SK-N-SH (cell line): Measurements from ENCODE around the gene RBM15B. TPM values are rescaled to one million over a fixed set of nuclear protein-coding genes. Genes with fewer than 3 reads are reported as not detected.

Source experiments
- CTCF ChIA-PET: fragments of 300-600, 350-600 bp; formaldehyde crosslinking; extraction: SDS; loops from one replicate; lab custom pipeline; 2021; lab: Yijun Ruan, JAX
- POLR2A ChIA-PET: fragments of 350-600 bp; sonication (Branson Sonifier 250); formaldehyde crosslinking; extraction: SDS; loops from one replicate; lab custom pipeline; 2020; ENCODE audit warnings: antibody characterized with exemption, inconsistent platforms; lab: Yijun Ruan, JAX
- DNase-seq: peaks from one replicate; pipeline ENCODE4 v3.0.0; 2012
- H2AFZ ChIP-seq: fragments of 200-600 bp; sonication (generic); 2 replicates; pipeline ENCODE4 v1.8.1; 2016; ENCODE audit warnings: antibody characterized with exemption, mild to moderate bottlenecking, low read depth
- H3F3A ChIP-seq: fragments of 200-600 bp; sonication (generic); replicated peaks from 2 replicates; pipeline ENCODE3; 2016; ENCODE audit warnings: antibody characterized with exemption, mild to moderate bottlenecking; ENCODE audit not compliant: insufficient read depth
- H3K27ac ChIP-seq, 2 experiments: fragments of 200-500 bp in 1 of 2; fragments of 200-600 bp in 1 of 2; sonication (Bioruptor generic) in 1 of 2; sonication (generic), shearing (Covaris generic) in 1 of 2; 2 replicates each; pipeline versions ENCODE4 v1.5.1 to v1.6.1; 2014 to 2016; ENCODE audit warnings: low read depth in 2 of 2, inconsistent platforms in 1 of 2, low read length in 1 of 2, mild to moderate bottlenecking in 1 of 2, mixed read lengths in 1 of 2
- H3K27me3 ChIP-seq: fragments of 200-600 bp; sonication (generic), shearing (Covaris generic); 2 replicates; pipeline ENCODE4 v1.6.1; 2016; ENCODE audit warnings: mixed run types; ENCODE audit not compliant: insufficient read depth
- H3K36me3 ChIP-seq, 2 experiments: fragments of 200-500 bp in 1 of 2; fragments of 200-600 bp in 1 of 2; sonication (Bioruptor generic) in 1 of 2; sonication (generic) in 1 of 2; replicated peaks in 1 of 2; 2 replicates each; pipeline versions ENCODE3 to v1.5.1; 2014 to 2016; ENCODE audit warnings: low read length in 1 of 2, mild to moderate bottlenecking in 1 of 2; ENCODE audit not compliant: insufficient read depth in 2 of 2, control insufficient read depth in 1 of 2
- H3K4me1 ChIP-seq, 2 experiments: fragments of 200-500 bp in 1 of 2; fragments of 200-600 bp in 1 of 2; sonication (Bioruptor generic) in 1 of 2; sonication (generic), shearing (Covaris generic) in 1 of 2; 2 replicates each; pipeline versions ENCODE4 v1.5.1 to v1.6.1; 2014 to 2016; ENCODE audit warnings: low read depth in 1 of 2, low read length in 1 of 2, mixed run types in 1 of 2; ENCODE audit not compliant: insufficient read depth in 2 of 2, control insufficient read depth in 1 of 2
- H3K4me2 ChIP-seq: fragments of 200-600 bp; sonication (generic), shearing (Covaris generic); 2 replicates; pipeline ENCODE4 v1.6.1; 2017; ENCODE audit warnings: mixed run types
- H3K4me3 ChIP-seq, 2 experiments: fragments of 200-500 bp in 1 of 2; fragments of 200-600 bp in 1 of 2; sonication (Bioruptor generic) in 1 of 2; sonication (generic), shearing (Covaris generic) in 1 of 2; 2 replicates each; pipeline versions ENCODE4 v1.5.1 to v1.8.1; 2014 to 2016; ENCODE audit warnings: low read depth in 2 of 2, inconsistent platforms in 1 of 2, low read length in 1 of 2, mild to moderate bottlenecking in 1 of 2, mixed read lengths in 1 of 2, moderate library complexity in 1 of 2
- H3K79me2 ChIP-seq: fragments of 200-600 bp; sonication (generic); 2 replicates; pipeline ENCODE4 v1.8.1; 2017; ENCODE audit warnings: mild to moderate bottlenecking; ENCODE audit not compliant: insufficient read depth
- H3K9ac ChIP-seq: fragments of 200-600 bp; sonication (generic); 2 replicates; pipeline ENCODE4 v1.6.1; 2017; ENCODE audit warnings: mixed run types
- H3K9me2 ChIP-seq: fragments of 200-600 bp; sonication (generic); 2 replicates; pipeline ENCODE4 v1.6.1; 2017; ENCODE audit warnings: mixed run types
- H3K9me3 ChIP-seq: fragments of 200-600 bp; sonication (generic); 2 replicates; pipeline ENCODE4 v1.6.1; 2017; ENCODE audit warnings: mixed run types, mild to moderate bottlenecking, moderate library complexity
- H4K20me1 ChIP-seq: fragments of 200-600 bp; sonication (generic); 2 replicates; pipeline ENCODE4 v1.6.1; 2017; ENCODE audit warnings: mild to moderate bottlenecking, mixed run types; ENCODE audit not compliant: insufficient read depth
- CTCF ChIP-seq: fragments of 200-600 bp; sonication (generic); IDR thresholded peaks from 2 replicates; pipeline ENCODE4 v1.6.1; 2017; ENCODE audit warnings: antibody characterized with exemption, mild to moderate bottlenecking, moderate library complexity
- EP300 ChIP-seq, 2 experiments: IDR thresholded peaks; 2 replicates each; pipeline versions ENCODE4 v1.4.0 to v1.6.1; 2012; ENCODE audit warnings: borderline replicate concordance in 1 of 2, low read depth in 1 of 2, low read length in 1 of 2
- EZH2phosphoT487 ChIP-seq: fragments of 200-600 bp; sonication (generic); IDR thresholded peaks from 2 replicates; pipeline ENCODE4 v1.6.1; 2017; ENCODE audit warnings: low read depth, mixed run types, mild to moderate bottlenecking, antibody characterized with exemption, moderate library complexity, borderline replicate concordance
- MXI1 ChIP-seq: IDR thresholded peaks from 2 replicates; pipeline ENCODE4 v1.6.1; 2012; ENCODE audit warnings: mild to moderate bottlenecking, low read depth, low read length, improper control_type of control experiment
- NFIC ChIP-seq: IDR thresholded peaks from 2 replicates; pipeline ENCODE4 v1.4.0; 2012; ENCODE audit warnings: borderline replicate concordance
- REST ChIP-seq: IDR thresholded peaks from 2 replicates; pipeline ENCODE4 v1.6.1; 2012; ENCODE audit warnings: mild to moderate bottlenecking, low read depth, low read length, moderate library complexity
- SMC3 ChIP-seq: IDR thresholded peaks from 2 replicates; pipeline ENCODE4 v1.6.1; 2012; ENCODE audit warnings: low read depth, low read length, improper control_type of control experiment
- ZBTB33 ChIP-seq: IDR thresholded peaks from 2 replicates; pipeline ENCODE4 v1.4.0; 2012; ENCODE audit warnings: low read depth, borderline replicate concordance
- WGBS: methylation state at CpG from one replicate; pipeline ENCODE4 v1.1.6; 2017; ENCODE audit warnings: low lambda C conversion rate; 5-methylcytosine and 5-hydroxymethylcytosine counted together
- polyA plus RNA-seq, 3 experiments: library from polyadenylated mRNA; depleted of rRNA; stranded (reverse); fragments of >200 nt; gene quantifications; 2 replicates each; pipeline ENCODE4 v1.2.3, GENCODE V29; 2012

RBM15B gene
- polyA plus RNA-seq, 1 of the 3 experiments (the other 2 are of a cell fraction), result 17.0 TPM

GRCh38 chr3:51350751-51351150, 40.3 kb upstream of the RBM15B start:
- Histone ChIP-seq H3K9ac (no peak overlapping the region), H3K4me3 (no peak overlapping the region), H3K36me3 (no peaks in the 10 kb centered on the region), H4K20me1 (no peaks in the 10 kb centered on the region), H2AFZ (no peak overlapping the region), H3K4me1 (no peaks in the 10 kb centered on the region), H3F3A (no peaks in the 10 kb centered on the region), H3K27me3 (no peaks in the 10 kb centered on the region; the same call in 1 of the 2 replicates), H3K4me2 (no peak overlapping the region), H3K27ac (no peak overlapping the region), H3K79me2 (no peaks in the 10 kb centered on the region), H3K9me3 (no peaks in the 10 kb centered on the region), H3K9me2 (no peaks in the 10 kb centered on the region)
- no peak for DNase-seq
- WGBS, result 45% methylated on average over 1 of the region's 1 CpG
- ChIA-PET CTCF (interaction anchor here (1.1 kb wide), 1 partner anchor 39 kb away, joined by 3 read pairs; no protein-coding TSS in a partner anchor), POLR2A (no interaction called here)
- no peak for TF ChIP-seq NFIC

GRCh38 chr3:51353131-51353530, 38.0 kb upstream of the RBM15B start:
- H3K79me2 ChIP-seq, result no peaks in the 10 kb centered on the region
- 65% methylated on average over 4 of the region's 4 CpGs for WGBS
- no peaks in the 10 kb centered on the region for H4K20me1 ChIP-seq
- no peaks in the 10 kb centered on the region; the same call in 1 of the 2 replicates for H3K27me3 ChIP-seq
- no peaks in the 10 kb centered on the region for H3K4me1 ChIP-seq
- DNase-seq, result no peak
- H3F3A ChIP-seq, result no peaks in the 10 kb centered on the region
- no peak overlapping the region for H3K27ac ChIP-seq
- no peak for TF ChIP-seq CTCF
- no peak for TF ChIP-seq MXI1
- no peak for TF ChIP-seq NFIC
- TF ChIP-seq ZBTB33, result no peak
- TF ChIP-seq EZH2phosphoT487, result no peak
- TF ChIP-seq SMC3, result no peak
- TF ChIP-seq EP300 (IDR thresholded peaks at IDR 0.05; ENCODE audit: borderline replicate concordance in 1 of 2, low read depth in 1 of 2, low read length in 1 of 2), result no peak
- TF ChIP-seq REST, result no peak
- TF ChIP-seq, all 33 proteins: peak for 0
- H2AFZ ChIP-seq, result no peak overlapping the region
- H3K9me2 ChIP-seq, result no peaks in the 10 kb centered on the region
- no peak overlapping the region for H3K9ac ChIP-seq
- ChIA-PET CTCF (no interaction called here), POLR2A (no interaction called here)
- no peaks in the 10 kb centered on the region for H3K36me3 ChIP-seq
- no peak overlapping the region for H3K4me3 ChIP-seq
- H3K4me2 ChIP-seq, result no peak overlapping the region
- H3K9me3 ChIP-seq, result no peaks in the 10 kb centered on the region
